OCI-LY7 (cell line): Measurements from ENCODE around the gene KANSL1. TPM values are rescaled to one million over a fixed set of nuclear protein-coding genes. Genes with fewer than 3 reads are reported as not detected.

Experiments
- BruUV-seq: library from RNA; stranded (reverse); fragments of 400-500 nt; replicated peaks from 2 replicates; lab custom pipeline; 2021; lab: Mats Ljungman, UMichigan
- CTCF ChIA-PET: fragments of 300-600 bp; sonication (Branson Sonifier 250); formaldehyde crosslinking; loops from one replicate; lab custom pipeline; 2022; ENCODE audit warnings: antibody characterized with exemption; ENCODE audit not compliant: unreplicated experiment; lab: Charles Lee
- POLR2A ChIA-PET: fragments of 300-600 bp; sonication (Branson Sonifier 250); formaldehyde crosslinking; loops from one replicate; lab custom pipeline; 2022; ENCODE audit warnings: antibody characterized with exemption; lab: Charles Lee
- DNase-seq: peaks from one replicate; pipeline ENCODE4 v3.0.0-alpha.2; 2015; ENCODE audit warnings: low spot score
- H2AFZ ChIP-seq: fragments of 200-600 bp; sonication (generic), shearing (Covaris generic); 2 replicates; pipeline ENCODE4 v1.6.1; 2014; ENCODE audit warnings: mild to moderate bottlenecking, antibody characterized with exemption, low read length, moderate library complexity
- H3K27ac ChIP-seq: fragments of 200-600 bp; sonication (generic); 2 replicates; pipeline ENCODE4 v1.5.1; 2014; ENCODE audit warnings: mixed run types, low read depth, mild to moderate bottlenecking, moderate library complexity, low read length, inconsistent platforms; ENCODE audit not compliant: poor library complexity, severe bottlenecking
- H3K36me3 ChIP-seq: fragments of 200-600 bp; sonication (generic); 2 replicates; pipeline ENCODE4 v1.6.1; 2014; ENCODE audit warnings: mild to moderate bottlenecking, antibody characterized with exemption, low read length, moderate library complexity, mixed read lengths; ENCODE audit not compliant: insufficient read depth
- H3K4me1 ChIP-seq: fragments of 200-600 bp; sonication (generic); 2 replicates; pipeline ENCODE4 v1.5.1; 2014; ENCODE audit warnings: mild to moderate bottlenecking, low read length; ENCODE audit not compliant: insufficient read depth, poor library complexity, severe bottlenecking
- H3K4me2 ChIP-seq: fragments of 200-600 bp; sonication (generic); 2 replicates; pipeline ENCODE4 v1.6.1; 2014; ENCODE audit warnings: mild to moderate bottlenecking, low read length
- H3K4me3 ChIP-seq: fragments of 200-600 bp; sonication (generic); 2 replicates; pipeline ENCODE4 v1.5.1; 2014; ENCODE audit warnings: mild to moderate bottlenecking, low read depth, low read length; ENCODE audit not compliant: poor library complexity, severe bottlenecking
- H3K79me2 ChIP-seq: fragments of 200-600 bp; sonication (generic); 2 replicates; pipeline ENCODE4 v1.6.1; 2016; ENCODE audit warnings: low read depth, mild to moderate bottlenecking, low read length, moderate library complexity, mixed read lengths; ENCODE audit not compliant: insufficient read depth
- H3K9me2 ChIP-seq: fragments of 200-600 bp; sonication (generic); 2 replicates; pipeline ENCODE4 v1.6.1; 2016; ENCODE audit warnings: mild to moderate bottlenecking, low read length, mixed read lengths; ENCODE audit not compliant: insufficient read depth
- H3K9me3 ChIP-seq: fragments of 200-600 bp; sonication (generic); 2 replicates; pipeline ENCODE4 v1.6.1; 2014; ENCODE audit warnings: mild to moderate bottlenecking, mixed run types, low read length, mixed read lengths
- H4K20me1 ChIP-seq: fragments of 200-600 bp; sonication (generic); 2 replicates; pipeline ENCODE4 v1.6.1; 2014; ENCODE audit warnings: mild to moderate bottlenecking, antibody characterized with exemption, low read length, moderate library complexity, mixed read lengths; ENCODE audit not compliant: insufficient read depth
- EZH2phosphoT487 ChIP-seq: fragments of 200-600 bp; sonication (generic); IDR thresholded peaks from 2 replicates; pipeline ENCODE4 v1.6.1; 2018; ENCODE audit warnings: low read depth, borderline replicate concordance, mild to moderate bottlenecking, mixed run types, antibody characterized with exemption, low read length, moderate library complexity, mixed read lengths
- intact Hi-C: fragments of 100-400 bp; cut with micrococcal nuclease; formaldehyde crosslinking; loops from one replicate; pipeline ENCODE4 v1.10.0; 2022; ENCODE audit not compliant: unreplicated experiment
- total RNA-seq, 2 experiments: library from RNA; depleted of rRNA in 1 of 2; stranded (reverse); fragments of >200 nt in 1 of 2; shearing (Covaris generic) in 1 of 2; gene quantifications; 2 replicates each; pipeline ENCODE4 v1.2.3, GENCODE V29; 2014 to 2022
- TF ChIP-seq, protein P1 (sequence below): fragments of 200-600 bp; sonication (generic); conservative IDR thresholded peaks from 2 replicates; pipeline ENCODE4 v1.5.1; 2014; ENCODE audit warnings: mild to moderate bottlenecking, antibody characterized with exemption, low read length, moderate library complexity, mixed read lengths

Gene KANSL1
- total RNA-seq, 2 experiments from 2014 or later, result 96.9 to 129 TPM

DNA sequence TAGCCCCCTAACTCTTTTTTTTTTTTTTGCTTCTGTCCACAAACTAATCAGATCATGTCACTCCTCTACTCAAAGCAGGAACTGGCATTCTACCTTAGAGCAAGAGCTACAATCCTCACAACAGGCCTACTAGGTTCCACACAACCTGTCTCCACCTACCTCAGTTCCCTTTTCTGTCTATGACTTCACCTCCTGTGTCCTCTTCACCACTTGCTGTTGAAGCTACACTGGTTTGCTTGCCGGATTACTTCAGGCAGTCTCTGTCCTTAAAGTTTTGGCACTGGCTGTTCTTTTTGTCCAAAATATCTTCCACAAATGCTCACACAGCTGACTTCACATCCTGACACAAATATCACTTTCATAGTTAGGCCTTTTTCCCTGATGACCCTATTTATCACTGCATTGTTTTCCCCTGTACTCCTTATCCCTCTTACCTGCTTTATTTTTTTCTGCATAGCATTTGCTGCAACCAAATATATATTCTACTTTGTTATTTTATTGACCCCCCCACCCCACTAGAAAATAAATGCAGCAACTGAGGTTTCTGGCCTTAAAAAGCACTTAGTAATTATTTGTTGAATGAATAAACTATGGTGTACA, 72.0 kb downstream of the KANSL1 start:
- peaks cover 97% of the 10 kb centered on the region for H3K79me2 ChIP-seq
- TF ChIP-seq EZH2phosphoT487, result no peak
- TF ChIP-seq, protein P1, sequence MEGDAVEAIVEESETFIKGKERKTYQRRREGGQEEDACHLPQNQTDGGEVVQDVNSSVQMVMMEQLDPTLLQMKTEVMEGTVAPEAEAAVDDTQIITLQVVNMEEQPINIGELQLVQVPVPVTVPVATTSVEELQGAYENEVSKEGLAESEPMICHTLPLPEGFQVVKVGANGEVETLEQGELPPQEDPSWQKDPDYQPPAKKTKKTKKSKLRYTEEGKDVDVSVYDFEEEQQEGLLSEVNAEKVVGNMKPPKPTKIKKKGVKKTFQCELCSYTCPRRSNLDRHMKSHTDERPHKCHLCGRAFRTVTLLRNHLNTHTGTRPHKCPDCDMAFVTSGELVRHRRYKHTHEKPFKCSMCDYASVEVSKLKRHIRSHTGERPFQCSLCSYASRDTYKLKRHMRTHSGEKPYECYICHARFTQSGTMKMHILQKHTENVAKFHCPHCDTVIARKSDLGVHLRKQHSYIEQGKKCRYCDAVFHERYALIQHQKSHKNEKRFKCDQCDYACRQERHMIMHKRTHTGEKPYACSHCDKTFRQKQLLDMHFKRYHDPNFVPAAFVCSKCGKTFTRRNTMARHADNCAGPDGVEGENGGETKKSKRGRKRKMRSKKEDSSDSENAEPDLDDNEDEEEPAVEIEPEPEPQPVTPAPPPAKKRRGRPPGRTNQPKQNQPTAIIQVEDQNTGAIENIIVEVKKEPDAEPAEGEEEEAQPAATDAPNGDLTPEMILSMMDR, result no peak
- ChIA-PET POLR2A (interaction anchor here (0.6 kb wide), 1 partner anchor 47 kb away, joined by 4 read pairs; no protein-coding TSS in a partner anchor), CTCF (no interaction called here)
- no peak overlapping the region for H3K4me2 ChIP-seq
- peaks cover 22% of the 10 kb centered on the region for H3K4me1 ChIP-seq
- H3K4me3 ChIP-seq, result no peak overlapping the region
- H3K9me3 ChIP-seq, result no peaks in the 10 kb centered on the region
- H3K36me3 ChIP-seq, result peaks cover 11% of the 10 kb centered on the region; the same call in 1 of the 2 replicates
- no peak overlapping the region for H2AFZ ChIP-seq
- peaks cover 49% of the 10 kb centered on the region for H4K20me1 ChIP-seq
- H3K27ac ChIP-seq, result no peak overlapping the region
- peak; percentile 25 for DNase-seq
- no peaks in the 10 kb centered on the region for H3K9me2 ChIP-seq
- BruUV-seq, result no TSS peak
- intact Hi-C loops, result no loop called here

- H3K79me2 ChIP-seq, result peaks cover 97% of the 10 kb centered on the region
- H3K9me3 ChIP-seq, result no peaks in the 10 kb centered on the region
- BruUV-seq, result no TSS peak
- no peak overlapping the region for H2AFZ ChIP-seq
- no peak overlapping the region for H3K27ac ChIP-seq
- no peak for TF ChIP-seq EZH2phosphoT487
- TF ChIP-seq, protein P1, result no peak
- CTCF ChIA-PET, result no interaction called here
- POLR2A ChIA-PET, result interaction anchor here (0.6 to 0.8 kb wide), 2 partner anchors 48 to 60 kb away, joined by 3 to 4 read pairs; no protein-coding TSS in a partner anchor
- H3K4me1 ChIP-seq, result peaks cover 22% of the 10 kb centered on the region
- peaks cover 11% of the 10 kb centered on the region; the same call in 1 of the 2 replicates for H3K36me3 ChIP-seq
- H3K4me3 ChIP-seq, result no peak overlapping the region
- intact Hi-C loops, result no loop called here
- peaks cover 49% of the 10 kb centered on the region for H4K20me1 ChIP-seq
- H3K9me2 ChIP-seq, result no peaks in the 10 kb centered on the region
- DNase-seq, result no peak
- no peak overlapping the region for H3K4me2 ChIP-seq
These were observed 72.7 kb downstream of the KANSL1 start for GRCh38 chr17:46120537-46120936.

DNA sequence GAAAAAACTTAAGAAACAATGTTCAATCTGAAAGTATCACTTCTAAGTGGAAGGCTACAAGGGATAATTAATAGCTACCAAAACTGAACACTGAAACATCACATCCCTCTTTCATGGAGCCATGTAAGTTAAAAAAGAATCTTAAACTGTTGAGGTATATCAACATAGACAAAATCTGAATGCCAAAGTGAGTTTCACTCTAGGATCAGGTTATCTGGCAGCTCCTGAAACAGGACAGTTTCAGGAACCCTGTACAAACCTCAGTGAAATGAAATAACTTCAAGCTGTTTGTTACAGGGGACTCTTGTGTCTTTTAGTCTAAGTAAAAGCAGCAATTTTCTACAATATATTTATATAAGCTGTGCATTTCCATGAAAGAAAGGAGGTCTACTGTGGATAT, 73.2 kb downstream of the KANSL1 start:
- Histone ChIP-seq H3K4me1 (peaks cover 22% of the 10 kb centered on the region), H3K4me3 (no peak overlapping the region), H3K9me2 (no peaks in the 10 kb centered on the region), H3K9me3 (no peaks in the 10 kb centered on the region), H3K27ac (no peak overlapping the region), H3K79me2 (peaks cover 97% of the 10 kb centered on the region), H3K36me3 (peaks cover 11% of the 10 kb centered on the region; the same call in 1 of the 2 replicates), H4K20me1 (peaks cover 49% of the 10 kb centered on the region), H3K4me2 (no peak overlapping the region), H2AFZ (no peak overlapping the region)
- POLR2A ChIA-PET, result interaction anchor here (0.6 to 0.8 kb wide), 2 partner anchors 60 to 1512 kb away, joined by 3 to 11 read pairs; no protein-coding TSS in a partner anchor
- CTCF ChIA-PET, result no interaction called here
- DNase-seq, result no peak
- TF ChIP-seq, protein P1, result no peak
- no peak for TF ChIP-seq EZH2phosphoT487
- intact Hi-C loops, result no loop called here
- BruUV-seq, result no TSS peak
